CD4-positive, alpha-beta T cell treated with Interleukin-4 for 1 hour (primary cell): Measurements from ENCODE around the gene CADPS.

Source experiments
- DNase-seq, 2 donors: peaks; one replicate each; pipeline ENCODE4 v3.0.0-alpha.2; 2020 to 2022

The CADPS gene

DNA sequence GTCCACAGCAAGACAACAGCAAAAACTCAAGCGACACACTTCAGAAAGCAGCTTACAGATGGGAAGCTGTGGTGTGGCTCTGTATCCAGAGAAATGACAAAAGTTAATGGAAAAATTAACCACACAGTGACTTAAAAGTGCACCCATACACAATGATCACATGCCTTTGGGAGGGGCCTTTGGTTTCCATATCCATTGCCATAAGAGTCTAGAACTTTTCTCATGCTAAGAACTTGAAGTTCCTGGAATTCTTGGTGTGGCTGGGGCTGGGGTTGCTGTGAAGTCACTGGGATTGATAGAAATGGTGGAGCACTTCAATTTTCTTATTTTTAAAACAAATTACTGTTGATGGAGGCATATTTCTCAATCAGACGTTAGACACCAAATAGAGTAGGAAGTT, 393.3 kb downstream of the CADPS start:
- no peak for DNase-seq

DNA sequence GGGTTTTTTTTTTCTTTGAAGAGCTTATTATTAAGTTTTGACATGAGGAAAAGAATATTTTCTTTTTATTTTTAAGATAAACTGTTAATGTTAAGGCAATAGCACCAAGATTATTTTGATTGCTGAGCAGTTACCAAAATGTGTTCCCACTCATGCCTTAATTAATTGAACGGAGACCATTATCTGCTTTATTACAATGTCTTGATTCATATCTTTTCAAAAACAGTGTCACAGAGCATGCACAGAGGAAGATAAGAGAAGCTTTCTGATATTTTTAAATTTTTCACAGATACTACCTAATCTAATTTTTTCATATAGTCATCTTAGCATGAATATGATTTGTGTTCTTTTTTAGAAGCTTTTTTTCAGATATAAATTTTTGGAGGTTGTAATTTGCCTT, 395.2 kb downstream of the CADPS start:
- DNase-seq = no peak

DNA sequence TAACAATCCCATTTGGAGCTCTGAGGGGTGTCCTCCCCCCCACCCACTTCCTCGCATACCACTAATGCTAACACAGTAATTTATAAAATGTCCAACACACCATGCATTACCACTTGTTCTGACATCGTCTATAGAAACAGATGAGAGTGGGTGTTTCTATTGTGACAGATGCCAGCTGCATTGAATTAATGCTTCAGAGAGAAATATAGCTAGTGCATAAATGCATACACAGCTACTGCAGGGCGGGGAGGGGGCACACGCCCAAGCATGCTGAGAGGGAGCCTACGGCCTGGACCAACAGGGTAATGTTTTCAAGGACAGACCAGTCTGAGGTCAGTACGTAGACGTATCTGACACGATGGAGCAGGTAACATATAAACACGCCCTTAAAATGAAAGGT, 395.9 kb downstream of the CADPS start:
- DNase-seq = no peak

DNA sequence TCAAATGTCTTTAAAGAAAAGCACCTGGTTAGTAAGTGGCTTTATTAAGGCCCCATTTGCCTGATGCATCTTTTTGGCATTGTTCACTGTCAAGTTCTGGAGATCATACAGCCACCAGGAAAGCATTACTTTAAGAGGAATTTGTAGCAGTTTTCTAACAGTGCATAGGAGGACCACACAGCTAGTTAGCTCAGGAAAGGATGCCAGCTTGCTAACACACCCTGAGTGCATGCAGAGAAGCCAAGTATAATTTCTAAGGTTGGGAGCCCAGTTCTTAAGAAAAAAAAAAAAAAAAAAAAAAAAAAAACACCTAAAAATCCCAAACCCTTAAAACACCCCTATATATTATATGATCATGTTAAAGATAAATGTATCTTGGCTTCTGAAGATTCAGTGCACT, 399.9 kb downstream of the CADPS start:
- DNase-seq = no peak

DNA sequence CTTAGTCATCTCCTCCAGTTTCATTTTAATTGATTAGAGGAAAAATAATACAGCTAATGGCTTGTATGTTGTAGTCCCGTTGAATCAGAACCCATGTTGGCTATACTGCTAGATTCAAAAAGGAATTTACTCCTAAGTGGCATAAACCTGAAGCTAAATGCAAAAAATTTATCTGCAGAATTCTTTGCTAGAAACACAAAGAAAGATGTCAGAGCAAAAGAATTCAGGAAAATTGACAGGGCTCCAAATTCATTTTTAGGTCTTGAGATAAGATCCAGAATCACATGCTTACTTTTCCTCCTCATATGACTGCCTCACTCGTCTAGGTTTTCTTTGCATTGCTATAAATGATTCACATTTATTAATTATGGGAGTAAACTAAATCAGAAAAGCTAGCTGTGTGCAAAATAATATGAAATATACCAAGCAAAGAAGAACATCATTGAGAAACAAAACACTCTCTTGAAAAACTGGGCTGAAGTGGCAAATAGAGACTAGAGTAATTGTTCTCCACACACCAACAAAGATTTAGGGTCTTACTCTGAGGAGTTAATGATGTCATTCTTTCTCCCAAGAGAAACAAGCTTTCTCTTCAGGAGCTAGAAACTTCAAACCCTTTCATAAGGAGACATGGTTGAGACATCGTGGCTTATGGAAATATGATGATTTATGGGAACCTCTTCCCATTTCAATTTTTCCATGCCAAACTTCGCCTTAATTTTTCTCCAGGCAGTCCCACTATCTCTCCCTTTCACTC, 407.1 kb downstream of the CADPS start:
- DNase-seq = no peak

DNA sequence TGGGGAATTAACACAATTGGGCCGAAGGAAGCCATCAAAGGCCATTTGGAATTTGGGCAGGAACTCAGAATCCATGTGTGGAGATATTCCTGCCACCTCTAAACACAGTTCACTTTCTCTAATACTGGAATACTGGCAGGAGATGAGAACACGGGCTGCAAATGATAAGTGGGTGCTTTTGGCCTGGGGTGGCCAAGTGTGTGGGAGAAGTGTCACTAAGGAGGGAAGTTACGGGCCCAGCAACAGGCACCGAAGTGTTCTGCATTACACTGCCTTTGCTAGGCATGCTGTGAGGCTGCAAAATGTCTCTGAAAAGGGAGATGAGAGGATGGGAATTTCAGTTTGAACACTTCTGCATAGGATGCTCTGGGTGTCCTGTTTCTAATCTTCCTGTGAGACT, 412.4 kb downstream of the CADPS start:
- DNase-seq = no peak

DNA sequence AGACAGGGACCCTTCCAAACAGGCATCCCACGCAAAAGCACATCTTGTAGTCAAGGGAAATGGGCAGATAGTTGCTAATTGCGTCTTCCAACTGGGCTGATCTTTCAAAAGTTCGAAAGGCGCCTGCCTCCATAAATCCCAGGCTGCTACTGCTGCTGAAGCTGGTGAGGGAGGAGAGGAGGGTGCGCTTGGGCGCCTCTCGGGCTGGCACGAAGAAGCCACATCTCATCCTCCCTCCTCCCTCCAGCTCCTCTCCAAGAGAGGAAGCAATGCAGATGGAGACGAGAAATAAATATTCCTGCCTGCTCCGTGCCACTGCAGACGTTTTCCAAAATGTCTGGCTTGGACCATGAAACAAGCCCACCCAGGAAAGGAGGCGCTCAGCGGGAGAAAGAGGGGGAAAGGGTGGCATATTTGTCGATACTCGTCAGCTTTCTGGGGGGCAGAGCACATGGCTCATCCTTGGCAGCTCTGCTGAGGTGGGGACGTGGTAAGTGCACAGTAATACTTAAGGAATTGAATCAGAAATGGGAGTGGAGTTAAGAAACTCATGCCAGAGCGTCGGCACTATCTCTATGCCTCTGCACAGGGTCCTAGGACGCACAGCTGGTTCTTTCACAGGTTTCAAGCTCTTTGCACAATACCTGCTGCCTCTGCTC, 413.0 kb downstream of the CADPS start:
- DNase-seq = no peak

DNA sequence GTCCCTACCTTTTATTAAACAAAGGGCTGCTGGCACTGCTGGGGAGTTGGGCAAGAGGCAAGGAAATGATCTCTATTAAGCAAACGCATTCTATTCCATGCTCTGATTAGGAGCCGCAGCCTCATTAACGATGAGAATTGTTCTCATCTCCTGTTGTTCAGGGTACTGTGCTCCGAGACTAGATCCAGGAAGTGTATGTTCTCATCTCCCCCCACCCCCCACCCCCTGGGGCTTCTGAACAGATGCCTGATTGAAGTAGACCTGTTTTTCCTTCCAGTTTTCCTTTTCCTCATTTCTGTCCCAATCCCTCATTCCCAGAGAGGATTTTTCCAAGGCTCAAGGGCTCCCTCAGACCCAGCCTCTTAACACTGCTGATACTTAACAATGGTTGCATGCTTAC, 420.3 kb downstream of the CADPS start:
- DNase-seq = no peak

DNA sequence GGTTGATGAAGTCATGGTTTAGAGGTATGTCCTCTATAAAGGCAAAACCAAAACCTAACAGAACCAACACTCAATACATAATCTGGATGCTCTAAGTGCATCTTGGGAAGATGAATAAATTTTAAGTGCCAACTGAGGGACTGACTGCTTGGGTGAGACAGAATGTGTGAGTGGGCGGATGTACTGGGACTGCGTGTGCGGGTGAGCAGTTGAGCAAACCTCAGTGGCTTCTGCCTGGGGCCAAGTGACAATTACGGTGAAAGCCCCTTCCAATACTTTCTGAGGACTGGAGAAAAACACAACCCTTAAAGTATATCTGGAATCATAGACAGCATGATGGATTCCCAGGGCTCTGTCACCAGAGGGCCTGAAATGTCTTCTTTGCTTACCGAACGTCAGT, 421.8 kb downstream of the CADPS start:
- no peak for DNase-seq

DNA sequence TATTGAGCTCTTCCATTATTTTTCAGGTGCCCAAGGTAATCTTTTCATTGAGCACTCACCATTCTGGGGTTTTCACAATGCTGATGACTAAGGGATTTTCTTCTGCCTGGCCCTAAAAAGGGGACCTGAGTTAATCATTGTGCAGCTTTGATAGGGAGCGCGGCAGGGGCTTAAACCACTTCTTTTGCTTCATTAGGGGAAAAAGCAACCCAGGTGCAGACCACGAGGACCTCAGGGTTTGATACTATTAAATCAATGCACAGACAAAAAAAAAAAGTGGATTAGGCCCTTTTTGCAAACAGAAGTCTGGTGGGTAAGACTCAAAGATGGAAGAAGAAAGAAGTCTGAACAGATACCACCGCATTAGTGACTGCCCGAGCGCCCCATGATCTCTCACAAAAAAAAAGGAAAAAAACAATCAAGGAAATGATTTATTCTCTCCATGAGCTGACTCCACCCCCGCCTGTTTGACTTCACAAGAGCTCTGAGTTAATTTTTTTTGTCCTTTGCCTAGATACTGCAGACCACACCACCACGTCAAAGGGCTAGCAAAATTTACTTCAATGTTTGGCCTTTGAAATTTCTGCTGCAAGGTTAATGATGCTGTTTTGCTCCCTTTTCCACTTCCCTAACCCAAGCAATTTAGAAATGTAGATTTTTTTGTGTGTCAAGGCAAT, 423.9 kb downstream of the CADPS start:
- no peak for DNase-seq

DNA sequence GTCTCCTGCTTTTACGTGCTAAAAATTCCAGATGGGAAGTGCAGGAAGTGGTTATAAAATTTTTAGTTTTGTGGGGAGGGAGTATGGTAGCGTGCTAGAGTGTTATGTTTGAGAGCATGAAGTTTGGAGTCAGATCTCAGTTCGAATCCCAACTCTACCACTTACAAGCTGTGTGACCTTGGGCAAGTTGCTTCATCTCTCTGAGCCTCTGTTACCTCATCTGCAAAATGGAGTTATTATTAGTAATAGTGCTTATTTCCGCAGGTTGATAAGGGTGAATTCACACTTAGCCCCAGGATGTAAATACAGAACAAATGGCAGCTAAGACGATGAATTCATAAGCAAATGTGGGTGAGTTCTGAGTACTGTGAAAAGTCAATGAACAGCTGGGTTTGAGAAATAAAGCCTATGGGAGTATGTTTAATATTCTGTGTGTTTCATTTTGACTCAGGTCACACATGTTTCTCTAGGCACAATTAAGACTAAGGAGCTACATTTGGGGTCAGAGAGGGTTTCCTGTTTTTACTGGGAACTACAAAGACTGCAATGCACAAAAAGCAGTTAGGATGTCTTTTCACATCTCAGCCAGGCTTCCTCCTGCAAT, 428.8 kb downstream of the CADPS start:
- DNase-seq = no peak

DNA sequence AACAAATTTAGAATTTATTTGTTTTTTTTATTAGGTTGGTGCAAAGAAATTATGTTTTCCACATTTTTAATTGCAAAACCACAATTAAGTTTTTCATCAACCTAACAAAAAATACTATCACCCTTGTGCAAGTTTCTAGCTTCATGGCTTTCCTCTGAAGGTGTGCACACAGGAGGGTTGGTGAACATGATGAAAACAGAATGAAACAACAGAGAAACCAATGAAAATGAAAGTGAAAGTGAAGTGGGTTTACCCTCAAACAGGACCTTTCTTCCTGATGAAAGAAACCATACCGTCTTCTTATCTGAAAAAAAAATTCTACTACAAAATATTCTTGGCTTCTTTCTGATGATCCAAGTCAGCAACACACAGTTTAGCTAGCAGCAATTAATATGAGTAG, 429.9 kb downstream of the CADPS start:
- peak in 1 of 2 donors; percentile 37 for DNase-seq

DNA sequence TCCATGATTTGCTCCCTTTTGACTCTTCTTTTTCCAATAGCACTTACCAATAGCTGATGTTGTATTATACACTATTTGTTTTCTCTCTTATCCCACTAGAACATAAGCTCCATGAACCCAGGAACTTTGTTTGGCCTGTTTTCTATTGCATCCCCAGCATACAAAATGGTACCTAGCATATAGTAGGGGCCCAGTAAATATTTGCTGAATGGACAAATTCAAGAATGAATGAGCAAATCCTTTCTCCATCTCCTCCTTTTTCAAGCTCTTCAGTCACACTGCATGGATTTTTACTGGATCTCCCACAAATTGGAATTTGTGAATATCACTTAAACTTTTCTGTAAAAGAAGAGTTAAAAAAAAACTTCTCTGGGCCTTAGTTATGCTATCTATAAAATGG, 435.2 kb downstream of the CADPS start:
- DNase-seq = no peak

DNA sequence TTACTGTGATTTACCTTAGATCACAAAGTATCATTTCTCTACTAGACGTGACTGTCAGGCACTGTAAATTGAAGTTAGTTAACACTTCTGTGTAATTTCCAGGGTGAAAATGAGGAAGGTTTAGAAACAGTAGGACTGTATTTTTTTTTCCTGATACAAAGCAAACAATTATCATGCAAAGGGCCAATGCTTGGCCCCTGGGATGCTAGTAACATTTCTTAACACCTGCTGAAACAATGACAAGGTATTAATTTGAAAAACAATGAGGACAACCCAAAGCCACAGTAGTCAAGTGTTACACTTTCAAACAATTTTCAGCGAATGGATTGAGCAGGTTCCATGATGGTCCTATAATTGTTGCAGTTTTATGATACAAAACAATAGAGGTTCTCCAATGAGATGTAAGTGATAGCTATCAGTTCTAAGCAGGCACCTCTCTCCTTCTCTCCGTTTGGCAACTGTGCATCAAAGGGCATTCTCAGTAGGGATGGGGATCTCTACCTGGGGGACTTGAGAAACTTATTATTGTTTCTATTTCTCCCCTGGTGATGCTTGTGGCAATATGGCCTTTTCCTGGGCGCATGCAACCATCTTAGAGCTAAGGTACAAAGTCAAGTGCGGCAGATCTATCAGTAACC, 435.9 kb downstream of the CADPS start:
- DNase-seq = no peak

DNA sequence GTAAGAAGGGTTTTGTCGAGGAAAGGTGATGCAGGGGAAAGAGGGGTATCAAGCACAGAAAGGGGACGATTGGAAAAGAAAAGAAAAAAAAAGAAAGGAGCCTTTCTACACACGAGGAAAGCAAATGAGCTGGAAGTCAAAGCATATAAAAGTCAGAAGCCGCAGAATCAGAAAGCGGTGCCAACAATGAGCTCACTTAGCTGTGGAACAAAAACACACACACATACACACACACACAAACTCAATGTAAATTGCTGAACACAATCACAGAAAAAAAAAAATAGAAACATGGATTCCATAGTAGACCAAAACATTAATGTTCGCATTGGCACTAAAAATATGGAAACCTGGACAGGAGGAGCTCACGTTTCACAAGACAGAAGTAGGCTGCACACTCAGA, 438.4 kb downstream of the CADPS start:
- DNase-seq = no peak

DNA sequence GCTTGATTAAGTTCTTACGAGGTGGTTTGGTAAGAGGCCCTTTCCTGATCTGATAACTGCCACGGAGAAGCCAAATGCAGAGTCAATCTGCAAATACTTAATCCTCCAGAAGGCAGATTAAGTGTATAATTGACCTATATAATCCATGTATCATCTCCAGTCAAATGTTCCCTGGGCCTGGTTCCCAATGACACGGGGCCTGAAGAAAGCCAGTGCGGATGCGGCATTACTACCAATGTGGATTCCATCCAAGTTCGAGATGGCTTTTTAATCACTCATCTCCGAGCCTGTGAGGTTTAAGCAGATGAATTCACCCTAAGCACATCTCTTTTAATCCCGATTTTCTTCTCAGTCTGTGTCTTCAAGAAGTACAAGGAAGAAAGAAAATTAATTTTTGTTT, 441.8 kb downstream of the CADPS start:
- no peak for DNase-seq

DNA sequence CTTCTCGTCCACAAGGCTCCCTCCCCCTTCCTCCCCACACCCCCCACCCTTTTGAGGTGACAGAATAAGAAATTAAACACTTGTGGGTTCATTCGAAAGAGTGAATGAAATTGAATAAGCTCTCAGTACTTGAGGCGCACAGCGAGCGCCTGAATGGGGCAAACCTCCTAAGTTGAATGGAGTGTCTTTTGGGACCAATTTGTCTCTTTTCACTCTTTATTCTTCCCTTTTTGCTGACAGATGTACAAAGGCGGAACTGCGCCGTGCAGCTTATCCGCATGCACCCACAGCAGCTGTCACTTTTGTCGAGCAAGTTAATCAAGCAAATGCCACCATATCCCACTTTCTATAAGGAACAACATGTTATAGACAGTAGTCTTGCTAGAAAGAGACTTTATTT, 454.0 kb downstream of the CADPS start:
- DNase-seq = no peak

DNA sequence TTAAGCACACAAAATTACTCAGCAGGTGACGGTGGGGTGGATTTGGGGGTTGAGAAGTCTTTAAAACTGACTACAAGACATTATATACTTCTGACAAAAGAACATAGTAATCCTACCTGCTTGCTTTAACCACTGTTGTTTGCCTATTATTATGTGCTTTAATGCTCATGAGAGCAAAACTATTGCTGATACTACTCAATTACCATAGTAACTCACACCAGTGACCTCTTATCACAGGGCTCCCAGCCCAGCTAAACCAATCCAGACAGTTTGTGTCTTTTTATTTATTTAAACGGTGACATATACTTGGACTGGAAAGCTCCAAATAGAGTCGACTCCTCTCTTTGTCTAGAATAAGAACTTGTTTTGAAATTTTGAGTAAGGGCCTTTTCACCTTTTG, 459.1 kb downstream of the CADPS start:
- DNase-seq = no peak

DNA sequence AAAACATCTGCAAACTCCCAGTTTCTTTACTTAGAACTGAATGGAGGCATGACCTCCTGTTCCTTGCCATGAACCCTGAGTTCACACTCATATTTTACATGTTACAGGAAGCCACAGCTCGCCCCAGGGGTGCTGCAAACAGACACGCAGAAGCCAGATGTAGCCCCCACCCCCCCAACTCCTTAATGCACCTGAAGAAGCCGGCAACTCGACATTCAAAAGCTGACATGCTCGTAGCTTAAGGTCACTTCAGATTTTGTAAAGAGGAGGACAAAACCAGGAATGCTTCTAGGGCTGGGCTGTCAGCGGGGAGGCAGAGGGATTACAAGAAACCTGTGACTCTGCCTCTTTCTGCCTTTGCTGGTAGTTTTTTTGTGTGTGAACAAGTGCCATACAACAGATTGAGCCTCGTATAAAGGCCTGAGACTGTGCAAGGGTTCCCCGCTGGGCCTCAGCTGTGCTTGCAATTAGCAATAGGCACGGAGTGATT, 459.9 kb downstream of the CADPS start:
- no peak for DNase-seq

DNA sequence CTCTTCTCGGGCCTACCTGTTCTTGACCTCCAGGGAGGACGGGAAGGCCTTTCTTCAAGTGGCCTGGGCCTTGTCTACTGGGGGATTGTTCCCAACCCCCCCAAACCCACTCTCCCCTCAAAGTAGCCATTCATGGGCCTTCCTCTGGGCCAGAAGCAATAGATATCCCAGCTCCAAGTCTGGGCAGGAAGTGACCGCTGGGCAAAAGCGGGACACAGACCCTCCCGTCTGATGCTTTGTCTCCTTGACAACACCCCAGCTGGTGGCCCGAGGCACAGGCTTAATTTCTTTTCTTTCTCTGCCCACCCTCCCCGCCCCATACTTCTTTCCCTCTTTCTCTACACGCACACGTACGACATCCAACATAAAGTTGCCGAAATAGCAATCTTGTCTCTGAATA, 460.4 kb downstream of the CADPS start:
- DNase-seq = no peak

DNA sequence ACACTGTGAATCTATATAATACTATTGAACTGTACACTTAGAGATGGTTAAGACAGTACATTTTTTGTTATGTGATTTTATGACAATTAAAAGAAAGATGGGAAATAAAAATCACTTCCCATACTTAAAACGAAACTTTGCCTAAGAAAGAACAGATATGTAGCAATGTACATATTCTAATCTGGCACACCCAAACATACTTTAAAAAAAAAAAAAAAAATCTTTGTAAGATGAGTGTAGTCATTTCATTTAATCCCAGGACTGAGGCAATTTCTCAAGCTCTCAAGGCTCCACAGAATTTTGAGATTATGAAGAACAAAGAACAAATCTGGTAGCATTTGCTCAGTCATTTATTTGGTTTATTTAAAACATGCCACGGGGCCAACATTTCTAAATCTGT, 461.5 kb downstream of the CADPS start:
- DNase-seq = no peak

DNA sequence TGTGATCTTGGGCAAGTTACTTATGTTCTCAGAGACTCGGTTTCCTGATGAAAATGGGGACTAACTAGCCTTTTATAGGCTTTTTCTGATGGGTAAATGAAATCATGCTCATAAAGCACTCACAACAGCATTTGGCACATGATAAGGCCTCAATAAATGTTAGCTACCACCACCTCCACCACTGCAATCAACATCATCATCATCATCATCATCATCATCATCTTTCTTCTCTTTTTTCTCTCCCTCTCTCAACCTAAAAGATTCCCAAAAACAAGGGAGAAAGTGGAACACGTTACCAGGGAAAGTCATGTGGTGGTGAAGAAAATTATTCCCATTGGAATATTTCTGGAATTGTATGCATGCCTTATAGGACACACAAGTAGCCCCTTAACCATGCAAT, 468.3 kb downstream of the CADPS start:
- no peak for DNase-seq

DNA sequence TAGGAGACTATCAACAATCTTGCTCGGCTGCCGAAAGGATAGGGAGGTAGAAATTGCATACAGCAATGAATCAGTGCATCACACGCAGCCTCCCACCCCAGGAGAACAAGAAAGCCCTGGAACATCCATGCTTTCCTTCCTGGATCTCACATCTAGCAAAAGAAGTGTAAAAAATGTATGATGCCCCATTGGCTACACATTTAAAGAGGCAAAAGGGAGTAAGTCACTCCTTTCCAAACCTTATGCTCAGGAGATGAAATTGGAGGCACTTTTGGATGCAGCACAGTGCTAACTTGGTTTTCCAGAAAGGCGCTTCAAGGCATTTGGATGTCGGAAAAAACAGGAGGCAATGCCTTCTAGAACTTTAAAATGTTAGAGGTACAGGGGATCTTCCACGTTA, 469.6 kb downstream of the CADPS start:
- DNase-seq = no peak
